Colonic mucosa (tissue), 4 donors: ENCODE measurements around the gene LCN2. TPM values are rescaled to one million over a fixed set of nuclear protein-coding genes. Genes with fewer than 3 reads are reported as not detected.
"Not testable (repeated sequence)": the region's sequence is repeated elsewhere in the genome, so short reads cannot be mapped to it uniquely, and the experiment has no call there.

Experiments used
- DNase-seq: peaks from one replicate; pipeline ENCODE4 v3.0.0-alpha.2; 2020
- H3K27ac ChIP-seq: fragments of 200-600 bp; one replicate; pipeline ENCODE4 v1.8.0; 2021
- H3K27me3 ChIP-seq: fragments of 200-600 bp; one replicate; pipeline ENCODE4 v1.8.0; 2021
- H3K36me3 ChIP-seq: fragments of 200-600 bp; one replicate; pipeline ENCODE4 v1.8.0; 2021
- H3K4me1 ChIP-seq: fragments of 200-600 bp; one replicate; pipeline ENCODE4 v1.8.0; 2021; ENCODE audit warnings: mild to moderate bottlenecking
- H3K4me3 ChIP-seq: fragments of 200-600 bp; one replicate; pipeline ENCODE4 v1.8.0; 2021
- H3K9ac ChIP-seq, 2 donors: one replicate each; pipeline ENCODE4 v1.7.0; 2013; ENCODE audit warnings: control low read depth in 2 of 2, low read depth in 2 of 2, low read length in 2 of 2
- H3K9me3 ChIP-seq: fragments of 200-600 bp; one replicate; pipeline ENCODE4 v1.8.0; 2021
- CTCF ChIP-seq: fragments of 200-600 bp; IDR thresholded peaks from one replicate; pipeline ENCODE4 v1.8.0; 2022; ENCODE audit warnings: antibody characterized with exemption, mild to moderate bottlenecking
- intact Hi-C: fragments of 100-400 bp; cut with DNase I; formaldehyde crosslinking; loops from one replicate; pipeline ENCODE4 v1.14.1; 2022
- total RNA-seq, 2 donors: library from RNA; stranded (reverse); fragmentation: NEBNext Ultra II Directional in 1 of 2; extraction: Animal tissue kit (Norgen Biotek cat#: 25700) in 1 of 2; gene quantifications; one replicate each; pipeline ENCODE4 v1.2.1, GENCODE V29; 2021
- donor health status: healthy.
- donor health status: DM: no; HTN: no; CAD: no.
- donor health status: DM: no; HTN: no; CAD: no.

Gene LCN2
- total RNA-seq, 2 donors from 2014 or later = 162 to 374 TPM

GRCh38 chr9:128175726-128176125 lies 26.5 kb downstream of the LCN2 start:
- H3K9ac ChIP-seq = no peak overlapping the region
- no peaks in the 10 kb centered on the region for H3K4me1 ChIP-seq
- H3K4me3 ChIP-seq = no peak overlapping the region
- H3K27me3 ChIP-seq = no peaks in the 10 kb centered on the region
- intact Hi-C loops = no loop called here
- no peak for DNase-seq
- H3K27ac ChIP-seq = no peak overlapping the region
- no peaks in the 10 kb centered on the region for H3K9me3 ChIP-seq
- no peak for TF ChIP-seq CTCF
- H3K36me3 ChIP-seq = peaks cover 17% of the 10 kb centered on the region

- no peaks in the 10 kb centered on the region for H3K4me1 ChIP-seq
- no peak for TF ChIP-seq CTCF
- no peak for DNase-seq
- intact Hi-C loops = no loop called here
- peaks cover 18% of the 10 kb centered on the region for H3K36me3 ChIP-seq
- H3K27me3 ChIP-seq = no peaks in the 10 kb centered on the region
- H3K9me3 ChIP-seq = no peaks in the 10 kb centered on the region
- H3K4me3 ChIP-seq = no peak overlapping the region
- no peak overlapping the region for H3K27ac ChIP-seq
- H3K9ac ChIP-seq = no peak overlapping the region
Measured at GRCh38 chr9:128178806-128179431, 29.7 kb downstream of the LCN2 start.

- Histone ChIP-seq H3K9me3 (no peaks in the 10 kb centered on the region), H3K4me3 (no peak overlapping the region), H3K36me3 (peaks cover 18% of the 10 kb centered on the region), H3K27me3 (no peaks in the 10 kb centered on the region), H3K9ac (no peak overlapping the region), H3K27ac (no peak overlapping the region), H3K4me1 (no peaks in the 10 kb centered on the region)
- intact Hi-C loops = loop anchor here (10.0 kb wide), 1 partner anchor 165 kb away; the partner anchor contains the start of gene SLC27A4
- DNase-seq = no peak
- TF ChIP-seq CTCF = no peak
Measured at GRCh38 chr9:128180001-128180400, 30.7 kb downstream of the LCN2 start.

- Histone ChIP-seq H3K4me1 (no peaks in the 10 kb centered on the region), H3K9me3 (no peaks in the 10 kb centered on the region), H3K27me3 (no peaks in the 10 kb centered on the region), H3K36me3 (peaks cover 18% of the 10 kb centered on the region), H3K27ac (no peak overlapping the region), H3K4me3 (no peak overlapping the region), H3K9ac (no peak overlapping the region)
- no peak for DNase-seq
- no peak for TF ChIP-seq CTCF
- intact Hi-C loops = loop anchor here (10.0 kb wide), 1 partner anchor 164 kb away; the partner anchor contains the start of gene SLC27A4
Measured at GRCh38 chr9:128180447-128180846, 31.2 kb downstream of the LCN2 start.

- peak; percentile 44 for DNase-seq
- not testable (repeated sequence) for H3K27ac ChIP-seq, H3K9ac ChIP-seq, H3K4me3 ChIP-seq, H3K9me3 ChIP-seq, H3K27me3 ChIP-seq, H3K4me1 ChIP-seq
- TF ChIP-seq CTCF = peak; percentile 21
- peaks cover 14% of the 10 kb centered on the region for H3K36me3 ChIP-seq
- intact Hi-C loops = loop anchor here (10.0 kb wide), 1 partner anchor 163 kb away; the partner anchor contains the start of gene SLC27A4
Measured at GRCh38 chr9:128181480-128181879, 32.2 kb downstream of the LCN2 start.
